GM18498 (cell line): ENCODE data around the gene ARID3B.
A peak's percentile ranks its signal among the peaks of the same experiment; 100 is the strongest.
"Not testable (repeated sequence)": the region's sequence is repeated elsewhere in the genome, so short reads cannot be mapped to it uniquely, and the experiment has no call there.

Source experiments
- ATAC-seq: cut with Tn5 transposase; IDR thresholded peaks from one replicate; pipeline ENCODE4 v1.9.1; 2021; ENCODE audit warnings: mild to moderate bottlenecking, moderate library complexity; ENCODE audit not compliant: unreplicated experiment

ARID3B gene

DNA sequence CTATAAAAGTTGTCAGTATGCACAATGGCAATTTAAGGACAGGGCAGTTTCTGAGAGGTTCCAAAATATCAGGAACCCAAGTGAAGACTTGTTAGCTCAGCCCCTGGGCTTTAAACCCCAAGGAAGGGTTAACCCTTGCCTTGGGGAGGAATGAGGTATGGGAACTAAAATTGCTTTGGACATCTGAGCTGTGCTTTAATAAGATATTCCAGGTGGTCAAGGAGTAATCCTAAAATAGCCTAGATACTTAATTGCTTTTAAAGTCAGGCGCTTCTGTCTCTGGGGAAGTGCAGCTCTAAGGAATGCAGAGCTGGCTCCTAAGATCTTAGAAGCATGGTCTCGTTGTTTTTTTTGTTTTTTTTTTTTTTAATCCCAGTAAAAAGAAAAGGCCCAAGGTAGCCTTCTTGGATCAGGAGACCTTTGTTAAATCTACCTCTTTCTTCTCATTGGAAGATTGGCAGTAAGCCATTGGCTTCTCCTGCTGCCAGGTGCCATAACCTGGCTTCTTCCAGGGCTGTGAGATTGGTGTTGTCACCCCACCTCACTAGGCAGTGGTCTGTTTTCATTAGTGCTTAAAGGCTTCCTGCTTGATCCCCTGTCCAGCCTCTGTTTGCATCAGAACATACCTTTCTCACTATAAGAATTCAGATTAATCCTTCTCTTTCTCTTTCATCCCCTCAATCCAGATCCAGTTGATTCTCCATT, 24.5 kb downstream of the ARID3B start:
- ATAC-seq: no peak

DNA sequence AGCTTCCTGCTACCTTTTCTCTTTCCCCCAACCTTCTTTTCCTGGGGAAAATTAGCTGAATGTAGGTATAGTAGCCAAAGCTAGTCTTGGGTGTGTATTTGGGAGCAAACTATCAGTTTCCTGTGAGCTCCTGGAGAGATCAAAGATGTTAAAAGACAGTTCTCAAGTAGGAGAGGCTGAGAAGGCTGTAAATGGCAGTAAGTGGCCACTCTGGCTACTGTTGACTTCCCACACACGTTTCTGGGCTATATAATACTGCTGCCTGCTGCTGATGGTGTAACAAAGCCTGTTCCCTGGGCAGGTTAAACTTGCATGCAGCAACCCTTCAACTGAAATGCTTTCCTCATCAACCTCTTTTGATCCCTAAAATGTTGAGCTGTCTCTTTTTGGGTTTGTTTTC, 27.6 kb downstream of the ARID3B start:
- no peak for ATAC-seq

DNA sequence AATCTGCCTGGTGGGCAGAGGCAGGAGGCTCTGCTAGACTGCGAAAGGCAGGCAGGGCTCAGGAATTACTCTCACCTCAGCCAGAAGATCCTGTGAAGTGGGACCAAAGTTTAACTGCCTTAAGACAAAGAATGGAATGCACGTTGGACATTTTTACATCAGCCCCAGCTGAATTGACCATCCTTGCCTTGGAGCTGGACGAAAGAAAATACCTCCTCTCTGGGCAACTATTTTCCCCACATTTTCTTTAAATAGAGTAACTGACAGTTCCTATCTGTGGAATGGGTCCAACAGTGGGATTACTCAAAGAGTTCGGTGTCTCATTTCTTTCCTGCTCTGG, 28.7 kb downstream of the ARID3B start:
- ATAC-seq: no peak

DNA sequence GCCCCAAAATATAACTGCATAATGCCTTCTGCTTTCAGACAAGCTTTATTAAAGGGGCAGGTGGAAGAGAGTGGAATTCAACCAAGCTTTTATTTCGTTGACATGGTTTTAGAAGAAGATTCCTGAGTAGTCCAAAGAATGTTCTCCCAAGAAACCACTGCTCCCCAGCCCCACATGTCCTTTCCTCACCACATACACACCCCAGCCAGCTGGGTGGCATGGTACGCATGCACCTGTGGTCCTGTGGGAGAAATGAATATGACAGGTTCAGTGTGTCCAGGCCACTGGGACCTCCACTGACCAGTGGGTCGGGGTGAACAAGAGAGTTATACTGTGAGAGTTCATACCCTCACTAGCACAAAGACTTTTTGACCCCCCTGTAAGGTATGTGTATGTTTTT, 30.2 kb downstream of the ARID3B start:
- ATAC-seq: no peak

GRCh38 chr15:74573987-74574386, 33.0 kb downstream of the ARID3B start:
- ATAC-seq: no peak

GRCh38 chr15:74578496-74578994, 37.5 kb downstream of the ARID3B start:
- ATAC-seq: no peak

GRCh38 chr15:74579001-74579400, 38.0 kb downstream of the ARID3B start:
- ATAC-seq: no peak

DNA sequence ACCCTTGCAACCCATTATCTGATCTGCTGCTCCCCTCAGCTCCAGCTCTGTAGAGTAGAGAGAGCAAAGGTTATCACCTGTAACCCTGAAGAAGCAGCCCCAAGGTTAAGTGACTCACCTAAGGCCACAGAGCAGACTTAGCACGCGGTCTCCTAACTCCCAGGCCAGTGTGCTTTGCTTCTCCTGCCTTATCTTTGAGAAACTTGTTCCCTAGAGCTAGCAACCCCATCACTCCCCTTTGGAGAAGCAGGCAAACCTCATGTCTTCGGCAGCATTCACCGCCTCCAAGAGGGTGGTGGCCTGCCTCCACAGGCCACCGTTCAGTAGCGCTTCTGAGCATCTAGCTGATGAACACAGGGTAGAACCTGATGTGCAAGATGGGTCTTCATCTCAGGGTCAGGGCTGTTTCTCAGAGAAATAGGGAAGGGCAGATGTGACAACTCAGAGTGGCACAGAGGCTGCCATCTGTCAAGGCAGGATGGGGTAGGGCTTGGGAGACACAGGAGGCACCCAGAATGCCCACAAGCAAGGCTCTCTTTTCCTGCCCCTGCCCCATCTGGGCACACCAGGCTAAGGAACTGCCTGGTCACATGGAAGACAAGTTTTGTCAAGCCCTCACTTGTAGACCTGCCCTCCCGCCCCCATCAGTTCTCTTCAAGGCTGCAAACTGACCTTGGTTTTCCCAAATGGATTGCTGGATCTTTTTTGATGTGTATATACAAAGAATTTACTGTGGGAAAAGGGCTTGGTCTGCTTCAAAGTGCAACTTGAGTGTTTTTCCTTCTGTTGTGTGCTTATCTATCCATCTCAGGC, 39.7 kb downstream of the ARID3B start:
- no peak for ATAC-seq

DNA sequence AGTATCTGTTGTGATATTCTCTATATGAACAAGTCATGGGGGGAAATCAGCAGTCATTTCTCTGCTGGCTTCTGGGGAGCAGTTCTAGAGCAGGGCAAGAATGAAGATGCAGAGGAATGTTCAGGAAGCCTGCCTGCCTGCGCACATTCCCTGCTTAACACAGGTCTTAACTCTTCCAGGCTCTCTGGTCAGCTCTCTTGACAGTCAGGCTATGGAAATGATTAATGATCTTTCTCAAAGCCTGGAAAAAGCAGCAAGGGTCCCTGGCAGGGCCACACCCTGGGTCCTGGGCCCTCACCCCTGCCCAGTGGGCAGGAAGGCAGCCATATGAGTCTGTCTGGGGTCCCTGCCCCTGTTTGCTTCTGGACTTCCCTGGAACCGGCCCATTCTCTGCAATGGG, 43.2 kb downstream of the ARID3B start:
- no peak for ATAC-seq

GRCh38 chr15:74584779-74585178, 43.8 kb downstream of the ARID3B start:
- ATAC-seq: no peak

DNA sequence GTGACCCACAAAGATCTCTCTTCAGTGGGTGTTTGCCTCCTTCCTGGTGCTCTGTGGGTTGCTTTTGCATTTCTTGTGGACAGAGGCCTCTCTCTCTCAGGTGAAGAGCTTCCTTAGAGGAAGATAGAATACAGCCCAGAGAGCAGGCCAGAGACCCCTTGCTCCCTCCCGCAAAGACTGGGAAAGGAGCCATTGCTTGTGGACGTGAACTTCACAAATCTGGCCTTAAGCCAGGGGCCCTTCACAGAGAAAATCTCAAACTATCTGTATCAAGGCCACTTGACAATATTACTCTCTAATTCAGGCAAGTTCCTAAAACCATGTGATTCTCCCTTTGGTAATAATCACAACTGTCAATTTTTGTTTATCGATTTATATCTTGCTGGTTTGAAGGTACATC, 44.2 kb downstream of the ARID3B start:
- no peak for ATAC-seq

DNA sequence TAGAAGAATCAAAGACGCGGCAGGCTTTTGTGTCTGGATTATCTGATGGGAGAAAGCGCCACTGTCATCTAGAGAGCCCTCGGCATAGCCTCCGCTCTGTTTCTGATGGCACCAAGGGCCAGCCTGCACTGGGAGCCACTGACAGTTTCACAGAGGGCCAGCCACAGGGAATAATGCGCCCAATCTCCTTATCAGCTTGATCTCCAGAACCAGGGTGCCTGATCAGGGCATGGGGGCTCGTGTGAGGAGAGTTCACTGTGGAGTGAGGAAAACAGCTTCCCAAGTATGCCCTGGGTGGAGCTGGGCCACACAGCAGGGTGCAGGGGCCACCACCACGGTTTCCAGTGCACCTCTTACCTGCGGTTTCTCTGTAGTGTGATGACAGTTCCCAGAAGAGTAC, 44.8 kb downstream of the ARID3B start:
- ATAC-seq: no peak

DNA sequence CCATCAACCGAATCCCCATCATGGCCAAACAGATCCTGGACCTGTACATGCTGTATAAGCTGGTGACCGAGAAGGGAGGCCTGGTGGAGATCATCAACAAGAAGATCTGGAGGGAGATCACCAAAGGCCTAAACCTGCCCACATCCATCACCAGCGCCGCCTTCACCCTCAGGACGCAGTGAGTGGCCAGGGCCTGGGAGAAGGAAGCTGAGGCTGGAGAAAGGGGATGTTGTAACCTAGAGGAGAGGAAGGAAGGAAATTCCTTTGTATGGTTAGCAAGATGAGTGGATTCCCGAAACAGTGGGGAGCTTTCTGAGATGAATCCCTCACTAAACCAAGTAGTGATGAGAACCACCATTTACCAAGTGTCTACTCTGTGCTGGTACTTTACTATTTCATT, 48.8 kb downstream of the ARID3B start:
- ATAC-seq: no peak

DNA sequence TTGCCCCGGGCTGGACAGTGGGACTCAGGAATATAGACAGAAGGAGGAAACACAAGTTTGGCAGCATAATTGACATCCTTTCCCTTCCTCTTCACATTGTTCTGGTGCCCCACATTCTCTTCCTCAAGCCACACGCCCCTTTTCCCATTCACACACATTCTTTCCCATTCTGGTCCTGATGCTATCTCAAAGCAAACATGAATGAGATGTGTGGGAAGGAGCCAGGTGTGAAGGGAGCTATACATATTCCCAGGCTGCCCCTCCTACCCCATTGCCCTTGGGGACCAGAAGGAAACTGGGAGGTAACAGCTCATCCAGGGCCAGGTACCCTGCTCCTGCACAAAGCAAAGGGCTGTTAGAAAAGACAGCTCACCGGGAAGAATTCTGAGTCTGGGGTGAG, 51.2 kb downstream of the ARID3B start:
- ATAC-seq: no peak

GRCh38 chr15:74593122-74593521, 52.1 kb downstream of the ARID3B start:
- ATAC-seq: no peak

DNA sequence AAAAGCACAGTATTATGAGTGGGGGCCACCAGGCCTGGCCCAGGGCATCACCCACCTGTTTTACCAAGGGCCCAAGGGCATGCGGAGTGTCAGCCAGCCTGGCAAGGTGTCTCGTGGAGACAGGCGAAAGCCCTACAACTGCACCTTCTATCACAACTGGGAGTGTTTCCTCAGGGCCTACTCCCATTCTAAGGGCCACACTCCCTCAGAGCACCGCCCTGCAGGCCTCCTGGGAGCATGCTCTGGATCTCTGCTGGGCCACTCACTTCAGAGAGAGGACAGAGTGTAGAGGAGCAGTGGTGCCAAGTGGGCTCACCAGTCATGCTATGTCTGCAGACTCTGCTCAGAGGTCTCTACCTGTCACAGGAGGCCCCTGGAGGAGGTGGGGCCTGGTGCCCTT, 53.4 kb downstream of the ARID3B start:
- ATAC-seq: no peak

- ATAC-seq: no peak
These were observed 54.3 kb downstream of the ARID3B start for GRCh38 chr15:74595271-74595670.

DNA sequence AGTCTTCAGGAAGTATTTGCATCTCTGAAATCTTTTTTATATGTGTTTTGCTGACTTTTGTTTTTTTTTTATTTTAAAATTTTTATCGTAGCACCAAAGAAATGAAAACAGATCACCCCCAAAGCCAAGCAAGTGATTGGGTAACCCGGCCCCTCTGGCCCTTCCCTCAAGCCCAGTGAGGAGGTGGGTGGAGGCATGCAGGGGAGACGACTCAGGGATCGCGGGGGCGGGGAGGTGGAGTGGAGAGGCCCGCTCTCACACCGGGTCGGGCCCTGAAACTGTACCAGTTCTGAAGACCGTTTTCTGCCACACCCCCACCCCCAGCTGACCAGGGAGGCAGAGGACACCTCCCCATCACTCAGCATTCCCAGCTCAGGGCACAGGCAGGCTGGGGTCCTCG, 55.7 kb downstream of the ARID3B start:
- not testable (repeated sequence) for ATAC-seq

DNA sequence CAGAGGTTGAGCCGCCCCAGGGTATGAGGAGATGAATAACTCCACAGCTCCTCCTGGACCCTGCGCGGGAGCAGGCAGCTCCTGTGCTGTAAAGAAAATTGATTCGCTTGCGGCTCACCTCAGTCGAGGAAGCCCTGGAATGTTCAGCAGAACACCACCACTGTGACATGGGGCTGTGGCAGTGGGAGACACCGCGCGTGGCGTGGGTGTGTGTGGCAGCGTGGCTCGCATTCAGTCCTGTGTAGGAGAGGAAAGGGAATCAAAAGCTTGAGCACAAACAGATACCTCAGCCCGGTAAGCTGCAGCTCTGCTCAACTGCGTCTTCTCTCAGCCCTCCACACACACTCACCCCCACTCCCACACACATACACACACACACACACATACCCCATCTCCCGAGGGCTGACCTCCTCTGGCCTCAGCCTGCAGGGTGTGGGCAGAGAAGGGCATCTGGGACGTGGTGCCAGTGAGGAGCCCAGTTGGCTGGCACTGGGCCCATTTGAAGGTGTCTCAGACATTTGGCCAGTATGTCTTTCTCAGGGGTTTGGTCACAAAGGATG, 56.2 kb downstream of the ARID3B start:
- ATAC-seq: not testable (repeated sequence)

DNA sequence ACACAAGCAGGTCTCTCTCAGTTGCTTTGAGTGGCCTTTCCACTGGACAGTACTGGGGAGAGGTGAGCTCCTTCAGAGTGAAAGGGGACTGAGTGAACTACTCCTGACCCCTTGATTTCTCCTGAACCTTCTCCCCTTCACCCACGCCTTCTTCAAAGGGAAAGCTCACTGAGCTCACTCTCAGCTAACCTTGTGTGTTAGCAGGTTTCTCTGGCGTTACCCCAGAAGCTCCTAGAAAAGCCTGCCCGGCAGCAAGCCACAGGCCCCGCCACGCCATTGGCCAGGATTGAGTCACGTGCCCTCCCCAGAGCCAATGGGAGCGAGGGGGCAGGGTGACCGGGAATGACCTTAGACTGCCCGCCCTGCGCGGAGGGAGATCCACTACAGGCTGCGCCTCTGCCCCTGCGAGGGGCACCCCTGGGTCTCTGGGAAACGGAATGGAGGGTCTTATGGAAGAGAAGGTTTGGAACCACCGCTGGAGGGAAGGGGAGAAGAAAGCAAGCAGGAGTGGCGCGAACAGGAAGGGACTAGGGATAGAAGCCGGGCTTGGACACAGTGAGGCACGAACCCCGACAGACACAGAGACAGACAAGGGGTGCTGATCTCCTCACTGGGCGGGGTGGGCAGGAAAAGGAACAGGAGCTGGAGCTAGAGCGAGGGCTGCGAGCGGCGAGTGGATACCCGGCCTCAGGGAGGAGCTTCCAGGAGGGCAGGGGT, 57.3 kb downstream of the ARID3B start:
- peak; percentile 92 for ATAC-seq

DNA sequence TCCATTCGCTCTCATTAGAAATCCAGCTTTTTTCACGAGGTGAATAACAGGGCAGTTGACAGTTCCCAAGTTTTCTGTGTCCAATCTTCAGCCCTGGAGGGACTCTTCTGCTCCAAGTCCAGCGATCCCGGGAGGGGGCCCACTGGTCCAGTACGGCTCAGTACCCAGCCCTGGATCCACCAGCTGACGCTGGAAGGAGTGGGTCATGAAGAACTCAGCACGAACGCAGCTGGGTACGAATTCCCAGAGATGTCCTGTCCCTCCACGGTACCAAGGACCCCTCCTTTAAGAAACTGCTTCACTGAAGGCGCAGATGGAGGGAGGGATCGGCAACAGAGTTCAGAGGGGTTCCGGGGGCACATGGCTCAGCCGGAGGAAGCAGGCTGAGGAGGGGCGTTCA, 58.1 kb downstream of the ARID3B start:
- no peak for ATAC-seq
